Stimulated activated CD4-positive, alpha-beta T cell treated with anti-CD3 and anti-CD28 coated beads, Interleukin-4, amount 100 ng/mL, for 48 hours (primary cell): ENCODE data around the gene DBF4B.
"Not testable (repeated sequence)": the region's sequence is repeated elsewhere in the genome, so short reads cannot be mapped to it uniquely, and the experiment has no call there.

Source experiments
- DNase-seq, 2 donors: peaks; one replicate each; pipeline ENCODE4 v3.0.0-alpha.2; 2020; ENCODE audit warnings: low read depth in 2 of 2

The DBF4B gene

DNA sequence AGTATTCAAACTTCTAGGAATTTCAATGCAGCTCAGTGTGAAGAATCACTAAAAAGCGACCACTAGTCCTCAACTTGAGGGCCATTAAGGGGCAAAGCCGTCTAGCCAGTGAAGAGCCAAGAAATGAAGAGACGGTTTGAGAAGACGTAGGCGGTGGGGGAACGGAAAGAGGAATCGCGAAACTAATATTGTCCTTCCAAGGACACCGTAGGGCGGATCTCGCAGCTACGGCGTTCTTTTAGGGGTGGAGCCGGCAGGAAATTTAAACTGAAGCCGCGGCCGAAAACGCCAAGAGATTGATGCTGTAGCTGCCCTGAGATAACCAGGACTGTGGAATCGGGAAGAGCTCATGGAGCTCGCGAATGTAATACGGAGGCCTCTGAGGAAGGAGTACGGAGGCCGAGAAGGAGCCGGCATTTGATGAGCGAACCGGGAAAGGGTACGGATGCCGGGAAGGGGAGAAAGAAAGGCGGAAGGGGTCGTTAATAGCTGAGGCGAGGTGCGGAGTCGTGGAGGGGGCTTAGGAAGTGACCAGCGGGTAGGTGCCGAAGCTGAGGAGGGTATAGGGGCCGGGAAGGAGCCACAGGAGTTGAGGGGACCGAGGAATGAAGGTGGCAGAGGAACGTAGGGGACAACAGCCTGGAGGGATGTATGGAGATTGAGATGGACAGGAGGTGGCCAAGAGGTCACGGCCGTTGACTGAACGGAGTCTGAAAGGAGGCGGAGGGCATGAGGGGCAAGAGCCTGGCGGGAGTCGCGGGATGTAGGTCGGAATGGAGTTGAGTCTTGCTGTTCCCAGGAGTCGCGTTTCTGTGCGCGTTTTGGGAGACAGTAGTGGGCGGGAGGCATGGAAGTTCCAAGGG lies at the start of gene DBF4B:
Gene DBF4B, plus strand, starts transcription at position 265 of the 863 bp plus-strand sequence. Its CDS starts 156 bp downstream, at position 421.
- peak; percentile 70 to 80 for DNase-seq

GRCh38 chr17:44661835-44662234 lies 46.6 kb upstream of the DBF4B start:
- DNase-seq, result no peak

DNA sequence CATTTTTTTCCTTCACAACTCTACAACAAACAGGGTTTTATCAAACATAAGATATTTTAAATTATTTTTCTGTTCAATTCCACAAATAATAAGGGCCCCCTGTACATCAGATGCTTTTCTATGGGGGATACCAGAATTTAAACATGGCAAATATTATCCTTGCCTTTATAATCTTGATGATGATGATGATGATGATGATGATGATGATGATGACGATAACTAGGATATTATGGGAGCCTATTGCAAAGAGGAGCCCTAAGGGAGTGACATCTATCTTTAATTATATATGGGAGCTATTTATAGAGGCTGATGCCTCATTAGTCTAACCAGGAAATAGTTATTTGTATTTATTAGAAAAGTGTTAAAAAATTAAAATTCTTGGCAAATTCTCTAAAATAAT lies 45.4 kb upstream of the DBF4B start:
- DNase-seq, result no peak

GRCh38 chr17:44664867-44665266 lies 43.6 kb upstream of the DBF4B start:
- no peak for DNase-seq

DNA sequence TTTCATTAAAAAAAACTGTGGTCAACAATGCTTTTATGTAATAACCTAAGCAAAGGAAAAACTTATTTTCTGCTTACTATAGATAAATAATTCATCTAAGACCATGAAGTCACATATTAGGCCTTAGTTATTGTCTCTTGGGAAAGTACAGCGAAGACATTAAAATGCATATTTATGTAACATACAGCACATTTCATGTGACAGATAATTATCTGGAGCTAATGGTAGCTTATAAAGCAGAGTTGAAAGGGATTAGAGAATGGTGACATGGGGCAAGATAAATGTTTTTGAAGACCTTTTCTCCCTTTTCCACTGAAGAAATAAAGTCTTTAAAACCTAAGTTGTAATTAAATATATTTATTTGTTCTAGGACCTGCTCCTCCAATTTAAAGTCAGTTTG lies 42.5 kb upstream of the DBF4B start:
- no peak for DNase-seq

DNA sequence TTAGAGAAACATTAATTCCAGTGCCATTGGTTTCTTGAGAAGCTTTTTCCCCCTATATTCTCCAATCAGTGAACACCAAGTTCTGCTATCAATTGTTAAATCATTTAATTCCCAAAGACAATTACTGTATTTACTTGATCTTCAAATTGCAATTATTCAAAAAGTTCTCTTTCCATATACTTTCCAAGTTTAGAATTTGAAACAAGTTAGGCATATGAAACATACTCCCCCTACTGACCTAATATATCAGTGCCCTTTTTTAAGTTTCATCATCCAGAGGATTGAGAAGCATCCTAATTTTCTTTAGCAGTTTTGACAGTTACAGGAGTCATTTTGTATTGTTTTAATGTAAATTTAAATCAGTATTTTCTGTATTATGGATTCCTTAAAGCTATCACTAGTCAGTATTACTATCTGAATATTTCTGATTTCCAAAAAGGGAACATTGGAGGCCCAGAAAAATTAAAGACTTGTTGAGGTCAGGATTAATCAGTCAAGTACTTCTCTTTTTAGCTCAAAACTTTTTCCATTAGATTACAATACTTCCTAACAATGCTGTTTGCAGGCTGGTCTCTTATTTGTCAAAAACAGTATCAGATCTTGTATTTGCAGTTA lies 35.9 kb upstream of the DBF4B start:
- DNase-seq, result no peak

- no peak for DNase-seq
These were observed 34.6 kb upstream of the DBF4B start for GRCh38 chr17:44673893-44674292.

GRCh38 chr17:44677136-44677535 lies 31.3 kb upstream of the DBF4B start:
- no peak for DNase-seq

DNA sequence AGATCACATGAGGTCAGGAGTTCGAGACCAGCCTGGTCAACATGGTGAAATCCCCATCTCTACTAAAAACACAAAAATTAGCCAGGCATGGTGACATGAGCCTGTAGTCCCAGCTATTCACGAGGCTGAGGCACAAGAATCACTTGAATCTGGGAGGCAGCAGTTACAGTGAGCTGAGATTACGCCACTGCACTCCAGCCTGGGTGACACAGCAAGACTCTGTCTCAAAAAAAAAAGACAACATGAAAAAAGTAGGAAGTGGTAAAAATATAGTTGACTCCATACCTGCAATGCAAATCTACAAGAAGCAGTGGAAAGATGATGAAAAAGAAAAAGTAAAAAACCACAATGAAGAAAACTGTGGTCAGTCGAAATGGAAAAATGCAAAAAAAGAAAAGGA lies 25.2 kb upstream of the DBF4B start:
- not testable (repeated sequence) for DNase-seq

DNA sequence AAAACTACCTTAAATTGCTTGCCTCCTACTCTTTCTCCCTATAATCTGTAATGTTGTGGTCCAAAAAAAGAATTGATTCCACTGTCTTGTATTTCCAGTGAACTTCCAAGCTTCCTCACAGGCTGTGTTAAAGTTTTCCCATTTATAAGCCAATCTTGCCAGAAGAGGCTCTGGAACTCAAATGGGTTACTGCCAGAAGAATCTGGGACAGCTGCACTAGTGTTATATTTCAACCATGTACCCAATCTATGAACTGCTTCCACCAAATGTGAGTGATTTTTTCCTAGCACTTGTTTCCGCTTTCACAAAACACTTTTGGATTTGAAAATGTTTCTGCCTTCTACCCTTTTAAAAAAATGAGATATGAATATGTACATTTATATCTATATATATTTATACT lies 20.7 kb upstream of the DBF4B start:
- DNase-seq, result no peak

- DNase-seq, result no peak
These were observed 20.3 kb upstream of the DBF4B start for GRCh38 chr17:44688200-44688599.

GRCh38 chr17:44688675-44689476 lies 19.6 kb upstream of the DBF4B start:
- DNase-seq, result peak in 1 of 2 donors; percentile 7

DNA sequence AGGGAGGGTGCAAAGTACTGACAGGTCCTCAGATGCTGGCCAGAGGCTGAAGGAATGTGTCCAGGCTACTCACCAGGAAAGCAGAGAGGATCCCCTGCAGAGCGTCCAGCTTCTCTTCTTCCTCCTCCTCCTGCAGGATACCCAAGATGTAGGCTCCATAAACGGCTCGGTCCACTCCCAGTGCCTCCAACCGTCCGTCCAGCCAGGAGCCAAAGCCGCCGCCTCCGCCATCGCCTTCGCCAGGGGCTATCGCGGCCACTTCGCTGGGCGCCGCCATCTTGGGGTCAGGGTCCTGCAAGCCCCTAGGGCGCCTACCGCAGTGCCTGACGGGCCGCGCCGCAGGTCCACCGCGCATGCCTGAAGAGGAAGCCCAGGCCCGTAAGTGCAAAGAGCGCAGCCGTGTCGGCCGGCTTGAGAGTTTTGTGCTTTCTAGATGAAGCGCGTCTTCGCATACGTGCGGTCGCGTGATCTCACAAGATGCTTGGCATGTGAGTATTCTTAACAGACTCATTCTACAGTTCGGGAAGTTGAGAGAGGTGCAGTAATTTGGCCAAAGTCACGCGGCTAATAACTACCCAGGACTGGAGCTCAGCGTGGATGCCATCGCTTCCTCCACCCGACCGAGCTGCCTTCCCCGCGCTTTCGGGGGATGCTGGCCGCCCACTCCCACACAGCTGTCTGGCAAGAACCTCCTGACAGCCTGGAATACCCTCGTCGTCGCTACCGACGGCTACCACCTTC lies 18.8 kb upstream of the DBF4B start, which contains the start of gene CCDC43:
Gene CCDC43, minus strand, starts transcription at position 300 of the 741 bp plus-strand sequence. Its CDS starts 23 bp downstream, at position 277.
- DNase-seq, result peak; percentile 89 to 91

DNA sequence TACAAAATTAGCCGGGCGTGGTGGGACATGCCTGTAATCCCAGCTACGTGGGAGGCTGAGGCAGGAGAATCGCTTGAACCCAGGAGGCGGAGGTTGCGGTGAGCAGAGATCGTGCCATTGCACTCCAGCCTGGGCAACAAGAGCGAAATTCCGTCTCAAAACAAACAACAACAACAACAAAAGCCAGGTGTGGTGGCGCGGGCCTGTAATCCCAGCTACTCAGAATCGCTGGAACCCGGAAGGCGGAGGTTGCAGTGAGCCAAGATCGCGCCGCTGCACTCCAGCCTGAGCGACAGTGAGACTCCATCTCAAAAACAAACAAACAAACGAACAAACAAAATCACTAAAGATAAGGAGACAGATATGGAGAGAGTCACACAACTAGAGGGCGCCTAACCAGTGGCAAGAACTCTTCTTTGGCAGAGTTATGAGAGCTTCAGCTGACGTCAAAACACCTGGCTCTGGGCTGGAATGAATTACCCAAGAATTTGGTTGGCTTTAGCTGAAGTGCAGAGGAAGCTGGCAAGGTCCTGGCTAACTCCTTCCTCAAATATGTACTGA lies 17.6 kb upstream of the DBF4B start:
- not testable (repeated sequence) for DNase-seq

DNA sequence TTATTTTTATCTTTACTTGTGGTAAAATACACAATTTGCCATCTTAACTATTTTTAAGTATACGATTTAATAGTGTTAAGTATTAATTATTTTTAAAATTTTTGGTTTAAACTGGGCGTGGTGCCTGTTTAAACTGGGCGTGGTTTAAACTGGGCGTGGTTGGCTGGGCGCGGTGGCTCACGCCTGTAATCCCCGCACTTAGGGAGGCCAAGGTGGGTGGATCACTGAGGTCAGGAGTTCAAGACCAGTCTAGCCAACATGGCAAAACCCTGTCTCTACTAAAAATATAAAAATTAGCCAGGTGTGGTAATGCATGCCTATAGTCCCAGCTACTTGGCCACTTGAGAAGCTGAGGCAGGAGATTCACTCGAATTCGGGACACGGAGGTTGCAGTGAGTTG lies 14.9 kb upstream of the DBF4B start:
- DNase-seq, result no peak

GRCh38 chr17:44700288-44700687 lies 8.2 kb upstream of the DBF4B start:
- not testable (repeated sequence) for DNase-seq

GRCh38 chr17:44707755-44708400 lies 587 bp upstream of the DBF4B start:
- no peak for DNase-seq

DNA sequence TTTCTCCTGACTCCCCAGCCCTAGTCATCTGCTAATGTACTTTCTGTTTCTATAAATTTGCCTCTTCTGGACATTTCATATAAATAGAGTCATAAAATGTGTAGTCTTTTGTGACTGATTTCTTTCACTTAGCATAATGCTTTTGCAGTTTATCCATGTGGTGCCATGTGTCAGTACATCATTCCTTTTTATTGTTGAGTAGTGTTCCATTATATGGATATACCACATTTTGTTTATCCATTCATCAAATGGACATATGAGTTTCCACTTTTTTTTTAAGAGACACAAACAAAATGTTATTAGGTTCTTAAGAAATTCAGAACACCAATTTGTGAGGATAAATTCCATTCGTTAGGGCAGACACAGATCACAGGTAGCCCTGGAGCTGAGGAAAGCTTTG lies 11.0 kb downstream of the DBF4B start:
- DNase-seq, result no peak

DNA sequence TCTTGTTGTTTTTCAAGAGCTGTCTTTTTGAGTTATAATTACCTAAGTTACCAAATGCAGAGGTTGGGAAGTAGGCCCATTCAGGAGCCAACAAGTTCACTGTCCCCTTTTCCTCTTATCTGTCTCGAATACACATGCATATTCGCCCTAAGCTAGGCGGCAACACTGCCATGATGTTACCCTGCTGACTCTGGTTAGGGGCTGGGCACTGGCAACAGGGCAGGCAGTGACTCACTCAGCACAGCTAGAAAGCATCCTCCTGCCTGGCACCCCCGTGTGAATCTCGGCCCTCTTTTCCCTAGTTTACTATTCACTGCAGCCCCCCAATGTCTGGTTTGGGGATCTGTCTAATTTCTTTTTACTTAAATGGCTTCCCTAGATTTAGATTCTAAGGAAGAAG lies 13.8 kb downstream of the DBF4B start:
- no peak for DNase-seq

DNA sequence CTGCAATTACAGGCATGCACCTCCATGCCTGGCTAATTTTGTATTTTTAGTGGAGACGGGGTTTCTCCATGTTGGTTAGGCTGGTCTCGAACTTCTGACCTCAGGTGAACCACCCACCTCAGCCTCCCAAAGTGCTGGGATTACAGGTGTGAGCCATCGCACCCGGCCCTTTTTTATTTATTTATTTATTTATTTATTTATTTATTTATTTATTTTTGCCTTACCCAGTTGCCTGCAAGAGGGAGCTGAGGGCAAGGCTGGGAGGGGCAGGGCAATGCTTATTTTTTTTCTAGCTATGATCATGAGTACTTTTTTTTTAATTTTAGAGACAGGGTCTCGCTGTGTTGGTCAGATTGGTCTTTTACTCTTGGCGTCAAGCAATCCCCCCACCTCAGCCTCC lies 17.7 kb downstream of the DBF4B start:
- DNase-seq, result not testable (repeated sequence)

DNA sequence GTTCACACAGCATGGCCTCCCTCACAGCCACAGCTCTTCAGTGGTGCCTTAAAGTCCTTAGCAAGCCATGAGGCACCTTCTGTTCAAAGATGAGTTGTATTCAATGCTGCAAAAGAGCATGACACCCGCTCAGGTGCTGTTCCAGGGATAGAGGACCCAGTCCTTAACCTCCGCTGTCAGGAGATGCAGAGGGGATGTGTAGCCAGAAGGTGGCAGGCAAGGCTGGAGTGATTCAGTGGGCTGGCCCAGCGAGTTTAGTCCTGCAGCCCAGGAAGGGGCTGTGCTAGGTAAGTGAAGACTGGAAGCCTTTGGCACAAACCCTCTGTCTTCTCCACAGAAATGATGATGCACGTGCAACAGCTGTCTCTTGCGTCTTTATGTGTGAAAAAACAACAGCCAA lies 25.3 kb downstream of the DBF4B start:
- DNase-seq, result no peak
